ENCODE data around the gene MAGOHB. TPM values are rescaled to one million over a fixed set of nuclear protein-coding genes. Genes with fewer than 3 reads are reported as not detected.

Gene MAGOHB
- total and polyA plus RNA-seq, 2 of the 13 experiments (the other 11 are each of a cell fraction or from before 2014, with no cell fraction given) = 7.0 to 49.8 TPM

GRCh38 chr12:10571141-10571540 is 42.3 kb downstream of the MAGOHB start (continued):
- TF ChIP-seq ZNF407 (CRISPR knock-in tag; IDR thresholded peaks at IDR 0.05; ENCODE audit: not compliant biosample characterization) (no peak), ZNF770 (CRISPR knock-in tag; IDR thresholded peaks at IDR 0.05) (no peak)
- TF ChIP-seq, protein P1, sequence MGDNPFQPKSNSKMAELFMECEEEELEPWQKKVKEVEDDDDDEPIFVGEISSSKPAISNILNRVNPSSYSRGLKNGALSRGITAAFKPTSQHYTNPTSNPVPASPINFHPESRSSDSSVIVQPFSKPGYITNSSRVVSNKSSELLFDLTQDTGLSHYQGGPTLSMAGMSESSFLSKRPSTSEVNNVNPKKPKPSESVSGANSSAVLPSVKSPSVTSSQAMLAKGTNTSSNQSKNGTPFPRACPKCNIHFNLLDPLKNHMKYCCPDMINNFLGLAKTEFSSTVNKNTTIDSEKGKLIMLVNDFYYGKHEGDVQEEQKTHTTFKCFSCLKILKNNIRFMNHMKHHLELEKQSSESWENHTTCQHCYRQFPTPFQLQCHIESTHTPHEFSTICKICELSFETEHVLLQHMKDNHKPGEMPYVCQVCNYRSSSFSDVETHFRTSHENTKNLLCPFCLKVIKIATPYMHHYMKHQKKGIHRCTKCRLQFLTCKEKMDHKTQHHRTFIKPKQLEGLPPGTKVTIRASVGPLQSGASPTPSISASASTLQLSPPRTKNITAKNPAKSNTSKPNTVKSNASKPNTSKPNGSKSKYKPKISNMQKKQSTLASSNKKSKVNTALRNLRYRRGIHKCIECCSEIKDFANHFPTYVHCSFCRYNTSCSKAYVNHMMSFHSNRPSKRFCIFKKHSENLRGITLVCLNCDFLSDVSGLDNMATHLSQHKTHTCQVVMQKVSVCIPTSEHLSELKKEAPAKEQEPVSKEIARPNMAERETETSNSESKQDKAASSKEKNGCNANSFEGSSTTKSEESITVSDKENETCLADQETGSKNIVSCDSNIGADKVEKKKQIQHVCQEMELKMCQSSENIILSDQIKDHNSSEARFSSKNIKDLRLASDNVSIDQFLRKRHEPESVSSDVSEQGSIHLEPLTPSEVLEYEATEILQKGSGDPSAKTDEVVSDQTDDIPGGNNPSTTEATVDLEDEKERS (CRISPR knock-in tag; IDR thresholded peaks at IDR 0.05) = no peak

All from HepG2 (cell line).